Lower leg skin (tissue), 4 donors: ENCODE results near the gene ULBP2. TPM values are rescaled to one million over a fixed set of nuclear protein-coding genes. Genes with fewer than 3 reads are reported as not detected.

ENCODE experiments used
- DNase-seq, 2 donors: peaks; one replicate each; pipeline ENCODE4 v3.0.0-alpha.2; 2019; ENCODE audit warnings: low spot score in 2 of 2
- H3K4me3 ChIP-seq: fragments of 200-600 bp; sonication (generic); 2 replicates; pipeline ENCODE4 v1.5.1; 2017; ENCODE audit warnings: mild to moderate bottlenecking, low read depth; ENCODE audit not compliant: poor library complexity, severe bottlenecking
- POLR2A ChIP-seq, 2 donors: fragments of 450-650 bp; IDR thresholded peaks; one replicate each; pipeline ENCODE4 v1.6.1; 2016 to 2017; ENCODE audit warnings: antibody characterized with exemption in 2 of 2, mild to moderate bottlenecking in 1 of 2, moderate library complexity in 1 of 2
- WGBS, 2 donors: methylation state at CpG; one replicate each; pipeline ENCODE4 v1.1.5; 2018; 5-methylcytosine and 5-hydroxymethylcytosine counted together
- intact Hi-C: fragments of 100-400 bp; cut with DNase I; formaldehyde crosslinking; loops from one replicate; pipeline ENCODE4 v1.15.0; 2023; ENCODE audit warnings: low total_unique reads
- total RNA-seq, 4 donors: library from RNA; depleted of rRNA; stranded (reverse); fragments of >200 nt; gene quantifications; one replicate each; pipeline ENCODE4 v1.1.0, GENCODE V29; 2016
- TF ChIP-seq, protein P1 (sequence below), 3 donors: fragments of 450-650 bp; IDR thresholded peaks; one replicate each; pipeline ENCODE4 v1.5.1; 2016; ENCODE audit warnings: antibody characterized with exemption in 3 of 3, mild to moderate bottlenecking in 3 of 3, moderate library complexity in 2 of 3

The ULBP2 gene
- total RNA-seq, 4 donors from 2014 or later = 0.25 to 0.68 TPM; not detected in 2

GRCh38 chr6:149897855-149898744, 43.7 kb upstream of the ULBP2 start, which contains the start of gene RAET1E:
Gene RAET1E (minus strand): TSS chr6:149898113. CDS start chr6:149890901, 7,212 bp downstream.
- H3K4me3 ChIP-seq = no peak within 1 kb of the TSS
- intact Hi-C loops = no loop called here
- WGBS, 2 donors = 57 to 62% methylated on average over 17 of the region's 17 CpGs
- DNase-seq = peak in 1 of 2 donors; percentile 84
- no peak for TF ChIP-seq POLR2A (IDR thresholded peaks at IDR 0.05)
- TF ChIP-seq, protein P1, sequence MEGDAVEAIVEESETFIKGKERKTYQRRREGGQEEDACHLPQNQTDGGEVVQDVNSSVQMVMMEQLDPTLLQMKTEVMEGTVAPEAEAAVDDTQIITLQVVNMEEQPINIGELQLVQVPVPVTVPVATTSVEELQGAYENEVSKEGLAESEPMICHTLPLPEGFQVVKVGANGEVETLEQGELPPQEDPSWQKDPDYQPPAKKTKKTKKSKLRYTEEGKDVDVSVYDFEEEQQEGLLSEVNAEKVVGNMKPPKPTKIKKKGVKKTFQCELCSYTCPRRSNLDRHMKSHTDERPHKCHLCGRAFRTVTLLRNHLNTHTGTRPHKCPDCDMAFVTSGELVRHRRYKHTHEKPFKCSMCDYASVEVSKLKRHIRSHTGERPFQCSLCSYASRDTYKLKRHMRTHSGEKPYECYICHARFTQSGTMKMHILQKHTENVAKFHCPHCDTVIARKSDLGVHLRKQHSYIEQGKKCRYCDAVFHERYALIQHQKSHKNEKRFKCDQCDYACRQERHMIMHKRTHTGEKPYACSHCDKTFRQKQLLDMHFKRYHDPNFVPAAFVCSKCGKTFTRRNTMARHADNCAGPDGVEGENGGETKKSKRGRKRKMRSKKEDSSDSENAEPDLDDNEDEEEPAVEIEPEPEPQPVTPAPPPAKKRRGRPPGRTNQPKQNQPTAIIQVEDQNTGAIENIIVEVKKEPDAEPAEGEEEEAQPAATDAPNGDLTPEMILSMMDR (IDR thresholded peaks at IDR 0.05) = no peak

DNA sequence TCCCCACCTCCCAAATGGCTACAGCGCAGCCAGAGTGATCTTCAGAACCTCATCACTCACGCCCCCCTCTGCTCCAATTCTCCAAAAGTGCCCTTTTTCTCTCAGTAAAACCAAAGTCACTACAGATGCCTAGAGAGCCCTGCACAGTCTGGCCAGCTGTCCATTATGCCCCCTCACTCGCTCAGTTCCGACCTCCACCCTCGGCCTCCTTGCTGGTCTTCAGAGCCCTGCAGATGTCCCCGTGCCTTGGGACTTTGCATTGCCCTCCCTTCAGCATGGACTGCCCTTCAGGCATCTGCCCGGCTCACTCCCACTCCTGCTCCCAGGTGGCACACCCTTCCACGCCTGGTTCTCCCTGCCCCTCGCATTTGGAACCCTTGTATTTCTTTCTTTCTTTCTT, 42.8 kb upstream of the ULBP2 start:
- intact Hi-C loops = no loop called here
- WGBS, 2 donors = 84 to 88% methylated on average over 9 of the region's 9 CpGs

DNA sequence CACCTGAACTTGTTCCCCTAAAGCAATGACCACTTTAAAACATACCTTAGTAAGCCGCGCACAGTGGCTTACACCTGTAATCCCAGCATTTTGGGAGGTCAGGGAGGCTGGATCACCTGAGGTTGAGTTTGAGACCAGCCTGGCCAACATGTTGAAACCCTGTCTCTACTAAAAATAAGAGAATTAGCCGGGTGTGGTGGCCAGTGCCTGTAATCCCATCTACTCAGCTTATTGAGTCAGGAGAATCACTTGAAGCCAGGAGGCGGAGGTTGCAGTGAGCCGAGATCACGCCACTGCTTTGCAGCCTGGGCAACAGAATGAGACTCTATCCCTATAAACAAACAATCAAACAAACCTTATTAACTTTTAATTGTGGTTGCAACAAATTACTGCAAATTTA, 42.3 kb upstream of the ULBP2 start:
- intact Hi-C loops = no loop called here
- WGBS, 2 donors = 47 to 57% methylated on average over 6 of the region's 6 CpGs

More for the DNA sequence above, 42.8 kb upstream of the ULBP2 start:
- TF ChIP-seq, protein P1 (IDR thresholded peaks at IDR 0.05) = no peak
- no peak for TF ChIP-seq POLR2A (IDR thresholded peaks at IDR 0.05)
- H3K4me3 ChIP-seq = no peak overlapping the region
- peak in 1 of 2 donors; percentile 78 for DNase-seq

DNA sequence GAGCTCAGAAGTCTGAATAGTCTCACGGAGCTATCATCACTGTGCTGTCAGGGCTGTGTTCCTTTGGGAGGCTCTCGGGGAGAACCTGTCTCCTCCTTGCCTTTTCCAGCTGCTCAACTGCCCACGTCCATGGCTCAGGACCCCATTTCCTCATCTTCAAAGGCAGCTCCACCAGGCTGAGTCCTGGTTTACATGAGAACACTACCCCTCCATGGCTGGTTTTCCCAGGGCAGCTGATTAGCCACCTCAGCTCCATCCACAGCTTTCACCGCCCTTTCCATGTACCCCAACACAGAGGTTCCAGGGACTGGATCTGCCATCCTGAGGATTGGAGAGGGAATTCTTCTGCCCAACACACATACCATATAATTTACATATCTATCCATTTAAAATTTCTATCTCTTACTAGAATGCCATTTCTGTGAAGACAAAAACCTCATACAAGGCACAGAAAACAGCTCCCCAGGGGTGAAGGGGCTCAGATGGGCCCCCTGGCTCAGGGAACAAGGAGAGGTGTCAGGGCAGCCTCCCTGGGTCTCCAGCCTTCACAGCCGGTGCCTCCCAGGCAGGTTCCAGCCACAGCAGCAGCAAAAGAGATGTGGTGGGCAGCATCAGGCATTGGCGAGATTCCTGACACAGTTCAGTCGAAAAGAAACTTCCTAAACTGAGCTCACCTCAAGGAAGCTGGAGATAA, 41.7 kb upstream of the ULBP2 start:
- no peak overlapping the region for H3K4me3 ChIP-seq
- intact Hi-C loops = no loop called here
- peak in 1 of 2 donors; percentile 83 for DNase-seq
- WGBS, 2 donors = 61 to 70% methylated on average over 7 of the region's 7 CpGs
- TF ChIP-seq, protein P1 (IDR thresholded peaks at IDR 0.05) = no peak
- no peak for TF ChIP-seq POLR2A (IDR thresholded peaks at IDR 0.05)

More for the DNA sequence above, 42.3 kb upstream of the ULBP2 start:
- DNase-seq = peak in 1 of 2 donors; percentile 82
- H3K4me3 ChIP-seq = no peak overlapping the region
- TF ChIP-seq POLR2A (IDR thresholded peaks at IDR 0.05) = no peak
- TF ChIP-seq, protein P1 (IDR thresholded peaks at IDR 0.05) = no peak

DNA sequence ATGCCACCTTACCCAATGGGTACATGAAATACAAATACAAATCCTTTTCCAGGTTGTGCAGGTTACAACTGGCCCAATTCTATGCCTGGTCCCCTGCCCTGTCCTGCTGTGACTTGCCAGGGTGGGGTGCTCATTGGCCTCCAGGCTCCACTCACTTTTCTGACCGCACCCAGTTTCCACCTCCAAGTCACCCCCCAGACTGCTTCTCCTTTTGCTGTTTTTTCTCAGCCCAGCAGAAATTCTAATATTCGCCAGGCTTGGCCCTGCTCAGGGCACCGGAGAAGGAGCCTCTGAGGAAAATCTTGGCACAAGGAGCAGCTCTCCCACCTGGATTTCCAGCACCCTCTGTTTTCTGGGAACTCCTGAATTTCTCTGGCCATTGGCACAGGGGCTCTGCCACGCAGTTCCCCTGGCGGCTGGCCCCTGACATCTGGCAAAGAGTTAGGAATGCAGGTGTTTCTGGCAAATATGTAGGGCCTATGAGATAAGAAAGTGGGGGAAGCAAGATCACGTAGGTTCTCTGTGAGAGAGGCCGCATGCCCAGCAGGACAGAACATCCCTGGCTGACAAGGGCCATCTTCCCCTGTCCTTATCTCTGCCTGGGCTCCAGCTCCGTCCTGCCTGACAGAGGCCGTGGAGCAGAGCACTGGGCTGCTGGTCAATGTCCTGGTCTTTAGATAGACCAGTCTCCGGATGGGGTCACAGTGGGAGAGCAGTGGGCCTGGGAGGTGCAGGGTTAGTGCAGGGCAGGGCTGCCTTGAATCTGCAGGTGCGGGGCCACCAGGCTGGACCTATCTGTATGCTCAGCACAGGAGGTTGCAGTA, 41.0 kb upstream of the ULBP2 start:
- TF ChIP-seq, protein P1 (IDR thresholded peaks at IDR 0.05) = no peak
- TF ChIP-seq POLR2A (IDR thresholded peaks at IDR 0.05) = no peak
- whole genome bisulfite sequencing, 2 donors = 55 to 63% methylated on average over 11 of the region's 11 CpGs
- intact Hi-C loops = no loop called here
- H3K4me3 ChIP-seq = no peak overlapping the region
- DNase-seq = peak; percentile 60 to 84
